ENCODE measurements around the gene TEN1.

DNA sequence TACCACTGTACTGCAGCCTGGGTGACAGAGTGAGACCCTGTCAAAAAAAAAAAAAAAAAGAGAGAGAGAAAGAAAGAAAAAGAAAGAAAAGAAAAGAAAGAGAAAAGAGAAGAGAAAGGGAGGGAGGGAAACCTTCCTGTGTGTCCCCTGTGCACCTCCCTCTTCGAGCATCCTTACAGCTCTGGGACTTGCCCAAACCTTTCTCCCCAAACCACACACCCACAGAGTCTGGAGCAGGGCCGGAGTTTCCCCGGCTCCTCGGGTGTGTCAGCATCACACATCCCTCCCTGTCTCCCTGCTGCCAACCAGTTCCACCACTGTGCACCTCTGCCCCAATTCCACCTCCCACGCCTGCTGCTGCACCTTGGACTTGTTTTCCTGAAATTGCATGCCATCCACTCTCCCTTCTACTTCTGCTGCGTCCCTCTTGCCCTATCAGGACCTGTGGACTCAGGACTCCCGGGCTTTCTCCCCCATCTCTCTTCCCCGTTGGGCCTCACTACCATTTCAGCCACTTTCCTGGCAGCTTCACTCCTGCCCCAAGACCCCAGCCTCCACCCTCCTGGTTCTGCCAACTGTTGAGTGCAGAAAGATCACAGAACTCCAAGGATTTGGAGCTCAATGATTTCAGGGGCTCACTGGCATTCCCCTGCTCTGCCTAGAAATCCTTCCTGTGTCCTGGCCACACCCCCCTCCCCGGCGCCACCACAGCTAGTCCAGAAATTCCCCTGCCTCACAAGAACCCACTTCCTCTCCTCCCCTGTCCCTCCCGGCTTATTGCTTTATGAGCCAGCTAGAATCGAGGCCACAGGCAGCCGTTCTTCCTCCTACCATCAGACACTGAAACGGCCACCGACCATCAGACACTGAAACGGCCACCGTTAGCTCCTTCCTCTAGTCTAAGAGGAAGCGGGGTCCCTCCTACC is 17.9 kb downstream of the TEN1 start:
- TF ChIP-seq POLR2A (IDR thresholded peaks at IDR 0.05): no peak
- TF ChIP-seq, protein P1, sequence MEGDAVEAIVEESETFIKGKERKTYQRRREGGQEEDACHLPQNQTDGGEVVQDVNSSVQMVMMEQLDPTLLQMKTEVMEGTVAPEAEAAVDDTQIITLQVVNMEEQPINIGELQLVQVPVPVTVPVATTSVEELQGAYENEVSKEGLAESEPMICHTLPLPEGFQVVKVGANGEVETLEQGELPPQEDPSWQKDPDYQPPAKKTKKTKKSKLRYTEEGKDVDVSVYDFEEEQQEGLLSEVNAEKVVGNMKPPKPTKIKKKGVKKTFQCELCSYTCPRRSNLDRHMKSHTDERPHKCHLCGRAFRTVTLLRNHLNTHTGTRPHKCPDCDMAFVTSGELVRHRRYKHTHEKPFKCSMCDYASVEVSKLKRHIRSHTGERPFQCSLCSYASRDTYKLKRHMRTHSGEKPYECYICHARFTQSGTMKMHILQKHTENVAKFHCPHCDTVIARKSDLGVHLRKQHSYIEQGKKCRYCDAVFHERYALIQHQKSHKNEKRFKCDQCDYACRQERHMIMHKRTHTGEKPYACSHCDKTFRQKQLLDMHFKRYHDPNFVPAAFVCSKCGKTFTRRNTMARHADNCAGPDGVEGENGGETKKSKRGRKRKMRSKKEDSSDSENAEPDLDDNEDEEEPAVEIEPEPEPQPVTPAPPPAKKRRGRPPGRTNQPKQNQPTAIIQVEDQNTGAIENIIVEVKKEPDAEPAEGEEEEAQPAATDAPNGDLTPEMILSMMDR (IDR thresholded peaks at IDR 0.05): no peak

Data from body of pancreas (tissue), 4 donors.